Measurements from ENCODE around the gene HSD17B7. TPM values are rescaled to one million over a fixed set of nuclear protein-coding genes. Genes with fewer than 3 reads are reported as not detected.
A peak's percentile ranks its signal among the peaks of the same experiment; 100 is the strongest.
"Not testable (repeated sequence)": the region's sequence is repeated elsewhere in the genome, so short reads cannot be mapped to it uniquely, and the experiment has no call there.

Gene HSD17B7
- total RNA-seq, 1 donor from 2014 or later: 18.9 TPM

- peak; percentile 13 to 33 (median 27) for TF ChIP-seq CTCF (IDR thresholded peaks at IDR 0.05)
- H3K4me3 ChIP-seq; DNase-seq (ENCODE audit: extremely low spot score in 2 of 2); H3K4me1 ChIP-seq; intact Hi-C loops (cut with DNase I); H3K27ac ChIP-seq; H3K9me3 ChIP-seq; H3K27me3 ChIP-seq; H3K36me3 ChIP-seq: not testable (repeated sequence)
Observed at GRCh38 chr1:162799995-162800830, 9.7 kb downstream of the HSD17B7 start.

- DNase-seq (ENCODE audit: extremely low spot score in 2 of 2); H3K27ac ChIP-seq; intact Hi-C loops (cut with DNase I); H3K4me1 ChIP-seq; H3K27me3 ChIP-seq; H3K9me3 ChIP-seq; H3K4me3 ChIP-seq: not testable (repeated sequence)
- peaks cover 0 to 20% of the 10 kb centered on the region in 2 donors for H3K36me3 ChIP-seq
Observed at GRCh38 chr1:162807503-162807902, 17.0 kb downstream of the HSD17B7 start.

GRCh38 chr1:162812357-162812756 lies 21.9 kb downstream of the HSD17B7 start:
- intact Hi-C loops (cut with DNase I); H3K4me1 ChIP-seq; H3K4me3 ChIP-seq; H3K36me3 ChIP-seq; DNase-seq (ENCODE audit: extremely low spot score in 2 of 2); H3K9me3 ChIP-seq; H3K27ac ChIP-seq; H3K27me3 ChIP-seq: not testable (repeated sequence)

GRCh38 chr1:162818136-162818535 lies 27.6 kb downstream of the HSD17B7 start:
- H3K36me3 ChIP-seq; H3K9me3 ChIP-seq; H3K4me1 ChIP-seq; H3K27ac ChIP-seq; H3K4me3 ChIP-seq; DNase-seq (ENCODE audit: extremely low spot score in 2 of 2); intact Hi-C loops (cut with DNase I); H3K27me3 ChIP-seq: not testable (repeated sequence)

- H3K4me3 ChIP-seq; H3K27ac ChIP-seq; H3K27me3 ChIP-seq; H3K9me3 ChIP-seq; H3K36me3 ChIP-seq; intact Hi-C loops (cut with DNase I); H3K4me1 ChIP-seq; DNase-seq (ENCODE audit: extremely low spot score in 2 of 2): not testable (repeated sequence)
Observed at GRCh38 chr1:162818666-162819065, 28.2 kb downstream of the HSD17B7 start.

- no peak for TF ChIP-seq CTCF (IDR thresholded peaks at IDR 0.05)
- Histone ChIP-seq H3K4me3 (peak overlapping the region; percentile 35 to 37), H3K4me1 (peaks cover 10% of the 10 kb centered on the region), H3K27ac (no peak overlapping the region), H3K27me3 (no peaks in the 10 kb centered on the region), H3K36me3 (no peaks in the 10 kb centered on the region), H3K9me3 (no peaks in the 10 kb centered on the region)
- DNase-seq (ENCODE audit: extremely low spot score in 2 of 2): no peak
- intact Hi-C loops (cut with DNase I): no loop called here
Observed at GRCh38 chr1:162822391-162823200, 32.1 kb downstream of the HSD17B7 start.

GRCh38 chr1:162823231-162823630 lies 32.7 kb downstream of the HSD17B7 start:
- Histone ChIP-seq H3K9me3 (no peaks in the 10 kb centered on the region), H3K4me1 (peaks cover 10% of the 10 kb centered on the region), H3K27ac (no peak overlapping the region), H3K36me3 (no peaks in the 10 kb centered on the region), H3K4me3 (no peak overlapping the region), H3K27me3 (no peaks in the 10 kb centered on the region)
- intact Hi-C loops (cut with DNase I): no loop called here
- TF ChIP-seq POLR2AphosphoS5 (IDR thresholded peaks at IDR 0.05; ENCODE audit: insufficient read depth in 1 of 2, low read depth in 1 of 2): no peak
- no peak for TF ChIP-seq POLR2A (IDR thresholded peaks at IDR 0.05)
- TF ChIP-seq CTCF (IDR thresholded peaks at IDR 0.05): no peak
- no peak for DNase-seq (ENCODE audit: extremely low spot score in 2 of 2)

Data from vagina (tissue), 2 donors.